Measurements from ENCODE around the gene MS4A13. TPM values are rescaled to one million over a fixed set of nuclear protein-coding genes. Genes with fewer than 3 reads are reported as not detected.

The MS4A13 gene
- total and polyA plus RNA-seq, 10 of the 15 experiments (the other 5 are each of a cell fraction or from before 2014, with no cell fraction given) = not detected

- TF ChIP-seq HDGF (IDR thresholded peaks at IDR 0.05) = no peak
- no peak for TF ChIP-seq NFYA (IDR thresholded peaks at IDR 0.05; ENCODE audit: borderline replicate concordance, low read depth, low read length)
- TF ChIP-seq SIX5 (IDR thresholded peaks at IDR 0.05; ENCODE audit: low read depth, low read length, severe bottlenecking) = no peak
- no peak for TF ChIP-seq ATF3 (IDR thresholded peaks at IDR 0.05; ENCODE audit: borderline replicate concordance, extremely low read depth, low read depth, low read length)
- no peak for TF ChIP-seq YY1 (IDR thresholded peaks at IDR 0.05; ENCODE audit: low read depth, low read length)
- TF ChIP-seq WRNIP1 (IDR thresholded peaks at IDR 0.05; ENCODE audit: borderline replicate concordance, low read depth, low read length) = no peak
- 0 out of 2 replicates have a peak, but pooled peaks have one; percentile 19 for TF ChIP-seq GABPA (IDR thresholded peaks at IDR 0.05; ENCODE audit: low read depth)
- TF ChIP-seq JUNB (IDR thresholded peaks at IDR 0.05) = peak; percentile 98
- TF ChIP-seq ZNF622 (IDR thresholded peaks at IDR 0.05) = no peak
- TF ChIP-seq RFX5 (IDR thresholded peaks at IDR 0.05; ENCODE audit: low read depth, low read length) = no peak
- no peak for TF ChIP-seq CREB1 (IDR thresholded peaks at IDR 0.05; ENCODE audit: low read depth)
- TF ChIP-seq ATF7 (IDR thresholded peaks at IDR 0.05; ENCODE audit: low read depth) = peak; percentile 82
- TF ChIP-seq FOXM1 (IDR thresholded peaks at IDR 0.05; ENCODE audit: low read depth, low read length) = no peak; the same call in 1 of the 2 replicates
- no peak for TF ChIP-seq MLLT1 (IDR thresholded peaks at IDR 0.05)
- no peak for TF ChIP-seq HCFC1 (IDR thresholded peaks at IDR 0.05; ENCODE audit: low read length)
- TF ChIP-seq PRDM15 (CRISPR knock-in tag; IDR thresholded peaks at IDR 0.05) = no peak
- TF ChIP-seq POLR2AphosphoS2 (IDR thresholded peaks at IDR 0.05; ENCODE audit: low read depth, low read length) = no peak
- no peak for TF ChIP-seq RB1 (IDR thresholded peaks at IDR 0.05; ENCODE audit: borderline replicate concordance)
- peak; percentile 26; the same call in 1 of the 2 replicates for TF ChIP-seq IRF4 (IDR thresholded peaks at IDR 0.05; ENCODE audit: low read depth, low read length)
- no peak for TF ChIP-seq USF2 (IDR thresholded peaks at IDR 0.05; ENCODE audit: borderline replicate concordance, low read depth, low read length)
- TF ChIP-seq NFIC (IDR thresholded peaks at IDR 0.05; ENCODE audit: low read depth, low read length) = peak; percentile 90
These were observed 13.3 kb downstream of the MS4A13 start (continued) for GRCh38 chr11:60528465-60528864.
